Measurements from ENCODE around the gene OR13J1. TPM values are rescaled to one million over a fixed set of nuclear protein-coding genes. Genes with fewer than 3 reads are reported as not detected.

The OR13J1 gene
- total RNA-seq, 4 donors from 2014 or later = 0.64 TPM; not detected in 3

- H3K9me3 ChIP-seq = no peaks in the 10 kb centered on the region
- H3K27ac ChIP-seq = no peak overlapping the region
- no peak overlapping the region for H3K4me3 ChIP-seq
- 79 to 81% methylated on average over 2 to 3 of the region's 3 CpGs for WGBS, 2 donors (ENCODE audit: low coverage in 1 of 2)
- peaks cover 4 to 22% (median 18%) of the 10 kb centered on the region in 4 donors for H3K4me1 ChIP-seq
- no peak for TF ChIP-seq CTCF (IDR thresholded peaks at IDR 0.05)
- TF ChIP-seq POLR2AphosphoS5 (IDR thresholded peaks at IDR 0.05) = no peak
- TF ChIP-seq EP300 (IDR thresholded peaks at IDR 0.05; ENCODE audit: low read depth) = no peak
- no peak for TF ChIP-seq POLR2A (IDR thresholded peaks at IDR 0.05)
- H3K27me3 ChIP-seq = no peaks in the 10 kb centered on the region
- no peak for DNase-seq
- intact Hi-C loops (cut with DNase I; ENCODE audit: low total_unique reads) = no loop called here
- H3K36me3 ChIP-seq = no peaks in the 10 kb centered on the region
- in situ Hi-C loops (cut with MboI; ENCODE audit: low pct_ligation_motif_present in 1 of 4, low pct_unique_long_range_greater_than_20kb in 1 of 4, low sequenced_read_pairs in 3 of 4) = no loop called here
Observed at GRCh38 chr9:35827486-35827885, 42.7 kb downstream of the OR13J1 start.

- in situ Hi-C loops (cut with MboI; ENCODE audit: low pct_ligation_motif_present in 1 of 4, low pct_unique_long_range_greater_than_20kb in 1 of 4, low sequenced_read_pairs in 3 of 4) = no loop called here
- Histone ChIP-seq H3K36me3 (no peaks in the 10 kb centered on the region), H3K4me1 (peaks cover 3 to 22% (median 17%) of the 10 kb centered on the region in 4 donors), H3K27me3 (no peaks in the 10 kb centered on the region), H3K9me3 (no peaks in the 10 kb centered on the region), H3K27ac (no peak overlapping the region), H3K4me3 (no peak overlapping the region)
- TF ChIP-seq CTCF (IDR thresholded peaks at IDR 0.05) = peak; percentile 71 to 88 (median 81)
- TF ChIP-seq POLR2A (IDR thresholded peaks at IDR 0.05) = no peak
- no peak for DNase-seq
- 27 to 28% methylated on average over 3 to 4 of the region's 4 CpGs for WGBS, 2 donors (ENCODE audit: low coverage in 1 of 2)
- intact Hi-C loops (cut with DNase I; ENCODE audit: low total_unique reads) = no loop called here
Observed at GRCh38 chr9:35826071-35826701, 44.0 kb downstream of the OR13J1 start.

- no peaks in the 10 kb centered on the region for H3K4me1 ChIP-seq
- in situ Hi-C loops (cut with MboI; ENCODE audit: low pct_ligation_motif_present in 1 of 4, low pct_unique_long_range_greater_than_20kb in 1 of 4, low sequenced_read_pairs in 3 of 4) (no loop called here), intact Hi-C loops (cut with DNase I; ENCODE audit: low total_unique reads) (no loop called here)
- no peaks in the 10 kb centered on the region for H3K27me3 ChIP-seq
- no peak for DNase-seq
- H3K9me3 ChIP-seq = no peaks in the 10 kb centered on the region
- H3K4me3 ChIP-seq = no peak overlapping the region
- H3K36me3 ChIP-seq = no peaks in the 10 kb centered on the region
- no peak overlapping the region for H3K27ac ChIP-seq
- TF ChIP-seq POLR2A (IDR thresholded peaks at IDR 0.05) = no peak
- no peak for TF ChIP-seq CTCF (IDR thresholded peaks at IDR 0.05)
- TF ChIP-seq POLR2AphosphoS5 (IDR thresholded peaks at IDR 0.05) = no peak
- TF ChIP-seq EP300 (IDR thresholded peaks at IDR 0.05; ENCODE audit: low read depth) = no peak
Observed at GRCh38 chr9:35822926-35823325, 47.3 kb downstream of the OR13J1 start.

GRCh38 chr9:35820076-35820475, 50.1 kb downstream of the OR13J1 start:
- in situ Hi-C loops (cut with MboI; ENCODE audit: low pct_ligation_motif_present in 1 of 4, low pct_unique_long_range_greater_than_20kb in 1 of 4, low sequenced_read_pairs in 3 of 4) = no loop called here
- TF ChIP-seq EP300 (IDR thresholded peaks at IDR 0.05; ENCODE audit: low read depth) (no peak), POLR2AphosphoS5 (IDR thresholded peaks at IDR 0.05) (no peak)
- no peaks in the 10 kb centered on the region for H3K36me3 ChIP-seq
- no peak overlapping the region for H3K27ac ChIP-seq
- intact Hi-C loops (cut with DNase I; ENCODE audit: low total_unique reads) = no loop called here
- H3K27me3 ChIP-seq = no peaks in the 10 kb centered on the region
- no peak overlapping the region for H3K4me3 ChIP-seq
- no peaks in the 10 kb centered on the region for H3K9me3 ChIP-seq
- DNase-seq = no peak
- H3K4me1 ChIP-seq = peaks cover 0 to 4% (median 0%) of the 10 kb centered on the region in 4 donors

Other genes with a start within 250 kb of the OR13J1 start
- 1 to 10 TPM in 3 of 4 donors, not detected in 1; 1.2 to 6.7 (median 3.8) TPM for gene SIT1, start 219.5 kb downstream of the OR13J1 start, total RNA-seq
- 1,000 to 10,000 TPM; 1,115 to 7,222 (median 2,718) TPM for gene RMRP, start 212.4 kb downstream of the OR13J1 start, total RNA-seq
- gene CCDC107, start 212.1 kb downstream of the OR13J1 start, total RNA-seq = 10 to 100 TPM; 32.0 to 50.1 (median 37.2) TPM
- 1 to 10 TPM; 1.6 to 7.4 (median 5.8) TPM for gene ARHGEF39, start 205.2 kb downstream of the OR13J1 start, total RNA-seq
- not detected for gene CA9, start 196.5 kb downstream of the OR13J1 start, total RNA-seq
- gene TPM2, start 180.5 kb downstream of the OR13J1 start, total RNA-seq = 1,000 to 10,000 TPM in 1 of 4 donors, 100 to 1,000 TPM in 3; 493 to 2,531 (median 633) TPM
- gene TLN1, start 138.2 kb downstream of the OR13J1 start, total RNA-seq = 100 to 1,000 TPM; 158 to 328 (median 177) TPM
- 10 to 100 TPM; 22.4 to 69.7 (median 45.5) TPM for gene CREB3, start 137.7 kb downstream of the OR13J1 start, total RNA-seq
- gene GBA2, start 121.2 kb downstream of the OR13J1 start, total RNA-seq = 100 to 1,000 TPM; 217 to 709 (median 255) TPM
- 10 to 100 TPM; 30.3 to 47.5 (median 43.7) TPM for gene RGP1, start 121.1 kb downstream of the OR13J1 start, total RNA-seq
- not detected for gene MSMP, start 116.1 kb downstream of the OR13J1 start, total RNA-seq
- 1 to 10 TPM; 1.1 to 6.8 (median 4.9) TPM for gene NPR2, start 78.8 kb downstream of the OR13J1 start, total RNA-seq
- 1 to 10 TPM in 2 of 4 donors, under 1 TPM in 1, not detected in 1; 0.41 to 3.0 (median 1.9) TPM for gene SPAG8, start 58.1 kb downstream of the OR13J1 start, total RNA-seq
- gene HINT2, start 55.4 kb downstream of the OR13J1 start, total RNA-seq = 10 to 100 TPM; 16.8 to 58.0 (median 38.9) TPM
- under 1 TPM in 1 of 4 donors, not detected in 3; 0.14 TPM for gene FAM221B, start 41.7 kb downstream of the OR13J1 start, total RNA-seq
- gene TMEM8B, start 41.2 kb downstream of the OR13J1 start, total RNA-seq = 10 to 100 TPM in 2 of 4 donors, 1 to 10 TPM in 2; 7.8 to 21.3 (median 9.6) TPM
- gene HRCT1, start 35.8 kb upstream of the OR13J1 start, total RNA-seq = 10 to 100 TPM; 23.9 to 60.2 (median 34.3) TPM
- gene SPAAR, start 39.1 kb upstream of the OR13J1 start, total RNA-seq = 1 to 10 TPM in 1 of 4 donors, under 1 TPM in 1, not detected in 2; 0.68 to 2.5 TPM
- gene OR2S2, start 87.8 kb upstream of the OR13J1 start, total RNA-seq = not detected
- gene RECK, start 166.5 kb upstream of the OR13J1 start, total RNA-seq = 10 to 100 TPM in 1 of 4 donors, 1 to 10 TPM in 3; 1.5 to 30.3 (median 6.0) TPM